ENCODE measurements around the gene IRF5.

The IRF5 gene

GRCh38 chr7:128921866-128922440 is 15.8 kb upstream of the IRF5 start:
- no peak for DNase-seq

- DNase-seq, result no peak
Observed at GRCh38 chr7:128922496-128923410, 15.0 kb upstream of the IRF5 start.

GRCh38 chr7:128923411-128923800 is 14.3 kb upstream of the IRF5 start:
- no peak for DNase-seq

- peak in 1 of 3 donors; percentile 32 for DNase-seq
Observed at GRCh38 chr7:128924707-128925588, 12.8 kb upstream of the IRF5 start.

- DNase-seq, result no peak
Observed at GRCh38 chr7:128928159-128928813, 9.4 kb upstream of the IRF5 start.

GRCh38 chr7:128928882-128929788 is 8.6 kb upstream of the IRF5 start:
- DNase-seq, result no peak

- DNase-seq, result no peak
Observed at GRCh38 chr7:128931190-128931798, 6.4 kb upstream of the IRF5 start.

- DNase-seq, result no peak
Observed at GRCh38 chr7:128931965-128932861, 5.5 kb upstream of the IRF5 start.

GRCh38 chr7:128932862-128933179 is 4.9 kb upstream of the IRF5 start:
- no peak for DNase-seq

- DNase-seq, result peak; percentile 79 to 83 (median 82)
Observed at GRCh38 chr7:128933180-128933891, 4.4 kb upstream of the IRF5 start.

GRCh38 chr7:128934361-128935341 is 3.1 kb upstream of the IRF5 start:
- DNase-seq, result peak; percentile 86 to 98 (median 91)

GRCh38 chr7:128935342-128935730 is 2.4 kb upstream of the IRF5 start:
- DNase-seq, result no peak

- no peak for DNase-seq
Observed at GRCh38 chr7:128936798-128937197, 929 bp upstream of the IRF5 start.

- DNase-seq, result no peak
Observed at GRCh38 chr7:128937271-128937646, 468 bp upstream of the IRF5 start.

- DNase-seq, result peak; percentile 72 to 90 (median 82)
Observed at GRCh38 chr7:128938544-128939074, 882 bp downstream of the IRF5 start.

- peak; percentile 74 to 87 (median 81) for DNase-seq
Observed at GRCh38 chr7:128939075-128939860, 1.5 kb downstream of the IRF5 start.

- DNase-seq, result peak; percentile 56 to 66 (median 61)
Observed at GRCh38 chr7:128939861-128940410, 2.2 kb downstream of the IRF5 start.
